ENCODE data around the gene CELF2. TPM values are rescaled to one million over a fixed set of nuclear protein-coding genes. Genes with fewer than 3 reads are reported as not detected.

The CELF2 gene
- total RNA-seq, 1 donor from 2014 or later = 54.3 TPM

DNA sequence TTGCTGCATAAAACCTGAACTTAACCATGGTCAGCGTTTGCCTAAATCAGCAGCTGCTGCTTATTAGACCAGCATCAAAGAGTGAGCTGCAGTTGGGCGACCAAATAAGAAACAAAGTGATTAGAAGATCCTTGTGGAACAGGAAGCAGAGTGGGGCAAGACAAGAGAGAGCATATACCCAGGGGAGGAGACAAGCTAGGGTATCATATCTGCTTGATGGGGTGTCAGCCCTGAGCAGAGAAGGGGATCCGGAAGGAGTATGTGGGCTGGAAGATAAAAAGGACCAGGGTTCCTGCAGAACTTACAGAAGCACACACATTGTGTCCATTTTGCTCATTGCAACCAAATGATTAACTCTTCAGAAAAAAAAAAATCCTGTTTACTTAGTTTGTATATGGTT, 213.6 kb downstream of the CELF2 start:
- H3K4me1 ChIP-seq = peaks cover 10% of the 10 kb centered on the region
- no peak for DNase-seq (ENCODE audit: extremely low spot score in 2 of 2)
- intact Hi-C loops (cut with DNase I) = no loop called here
- H3K9me3 ChIP-seq = no peaks in the 10 kb centered on the region
- TF ChIP-seq CTCF (IDR thresholded peaks at IDR 0.05) = no peak
- no peak for TF ChIP-seq POLR2AphosphoS5 (IDR thresholded peaks at IDR 0.05; ENCODE audit: insufficient read depth in 1 of 2, low read depth in 1 of 2)
- no peak for TF ChIP-seq POLR2A (IDR thresholded peaks at IDR 0.05)
- H3K27ac ChIP-seq = no peak overlapping the region
- H3K36me3 ChIP-seq = no peaks in the 10 kb centered on the region
- H3K4me3 ChIP-seq = no peak overlapping the region
- H3K27me3 ChIP-seq = no peaks in the 10 kb centered on the region

DNA sequence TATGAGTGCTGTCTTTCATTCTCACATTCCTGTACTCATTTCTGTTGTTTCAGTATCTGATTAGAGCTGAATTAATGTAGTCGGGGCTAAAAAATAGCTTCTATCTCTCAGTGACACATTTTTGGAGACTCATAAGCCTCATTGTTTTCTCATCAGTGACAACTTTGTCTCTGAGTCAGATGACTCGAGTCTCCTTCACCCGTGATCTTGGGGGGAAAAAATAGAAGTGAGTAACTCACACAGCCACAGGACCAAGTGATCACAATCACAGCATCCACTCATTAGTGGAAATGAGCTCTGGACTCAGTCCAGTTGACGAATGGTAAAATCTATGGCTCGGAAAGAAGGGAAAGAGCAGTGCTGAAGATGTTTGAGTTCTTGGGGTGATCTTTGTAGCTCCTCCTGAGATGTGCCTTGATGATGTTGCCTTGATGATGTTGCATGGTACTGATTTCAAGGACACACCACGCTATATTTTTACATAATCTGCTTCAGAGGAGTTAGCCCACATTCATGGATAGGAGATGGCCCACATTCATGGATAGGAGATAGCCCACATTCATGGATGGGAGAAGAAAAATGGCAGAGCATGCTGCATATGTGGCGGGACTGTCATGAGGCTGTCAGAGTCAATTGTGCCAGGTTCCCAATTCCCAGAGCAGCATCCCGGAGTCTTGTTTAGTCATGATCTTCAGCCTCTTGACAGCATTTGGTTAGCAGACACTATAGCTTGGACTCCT, 214.7 kb downstream of the CELF2 start:
- no peak for DNase-seq (ENCODE audit: extremely low spot score in 2 of 2)
- Histone ChIP-seq H3K4me1 (peaks cover 7% of the 10 kb centered on the region), H3K27me3 (no peaks in the 10 kb centered on the region), H3K9me3 (no peaks in the 10 kb centered on the region), H3K4me3 (no peak overlapping the region), H3K36me3 (no peaks in the 10 kb centered on the region), H3K27ac (no peak overlapping the region)
- TF ChIP-seq CTCF (IDR thresholded peaks at IDR 0.05) = no peak
- no peak for TF ChIP-seq POLR2AphosphoS5 (IDR thresholded peaks at IDR 0.05; ENCODE audit: insufficient read depth in 1 of 2, low read depth in 1 of 2)
- TF ChIP-seq POLR2A (IDR thresholded peaks at IDR 0.05) = no peak
- intact Hi-C loops (cut with DNase I) = no loop called here

DNA sequence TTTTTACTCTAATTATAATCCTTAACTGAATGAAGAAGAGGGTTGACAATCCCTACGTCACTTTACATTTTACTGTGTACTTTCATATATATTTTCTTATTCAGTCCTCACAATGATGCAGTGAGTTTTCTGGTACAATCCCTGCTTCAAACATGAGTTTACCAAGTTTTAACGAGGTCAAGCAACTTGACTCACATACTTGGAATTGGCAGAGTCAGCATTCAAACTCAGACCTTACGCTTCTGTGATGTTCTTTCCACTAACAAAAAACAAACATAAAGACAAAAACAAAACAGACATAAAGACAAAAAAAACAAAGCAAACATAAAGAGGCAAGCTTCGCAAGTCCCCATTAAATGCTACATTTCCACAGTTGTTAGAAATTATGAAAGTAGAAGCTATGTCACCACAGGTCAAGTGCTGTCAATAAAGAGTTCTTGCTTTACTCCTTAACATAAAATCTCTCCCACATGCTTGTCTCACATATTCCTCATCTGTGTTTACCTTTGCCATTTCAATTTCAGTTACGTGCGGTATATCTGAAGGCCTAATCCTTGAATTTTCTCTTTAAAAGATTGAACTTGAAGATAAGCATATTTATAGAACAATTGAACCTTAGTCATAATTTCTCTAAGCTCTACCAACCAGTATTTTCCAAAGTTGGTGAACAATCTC, 217.3 kb downstream of the CELF2 start:
- no peak for DNase-seq (ENCODE audit: extremely low spot score in 2 of 2)
- peaks cover 7% of the 10 kb centered on the region for H3K4me1 ChIP-seq
- H3K27ac ChIP-seq = no peak overlapping the region
- H3K27me3 ChIP-seq = no peaks in the 10 kb centered on the region
- H3K4me3 ChIP-seq = no peak overlapping the region
- no peaks in the 10 kb centered on the region for H3K36me3 ChIP-seq
- no peak for TF ChIP-seq POLR2A (IDR thresholded peaks at IDR 0.05)
- TF ChIP-seq POLR2AphosphoS5 (IDR thresholded peaks at IDR 0.05; ENCODE audit: insufficient read depth in 1 of 2, low read depth in 1 of 2) = no peak
- no peak for TF ChIP-seq CTCF (IDR thresholded peaks at IDR 0.05)
- intact Hi-C loops (cut with DNase I) = no loop called here
- no peaks in the 10 kb centered on the region for H3K9me3 ChIP-seq

DNA sequence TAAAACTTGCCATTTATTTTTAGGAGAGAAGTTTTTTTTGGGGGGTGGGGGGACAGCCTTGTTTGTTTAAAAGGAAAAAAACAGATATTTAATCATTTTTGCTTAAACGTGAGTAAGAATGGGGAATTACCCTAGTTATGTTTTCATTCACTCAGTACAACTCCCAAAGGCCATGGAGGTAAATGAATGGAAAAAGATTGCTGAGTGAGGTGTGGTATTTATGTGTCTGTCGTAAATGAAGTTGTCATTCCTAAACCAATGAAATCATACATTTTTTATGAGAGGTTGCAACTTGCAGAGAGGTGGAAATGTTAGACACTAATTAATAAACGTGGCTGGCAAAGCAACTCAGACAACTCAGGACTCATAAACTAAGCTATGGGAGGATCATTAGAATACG, 218.1 kb downstream of the CELF2 start:
- no peaks in the 10 kb centered on the region for H3K27me3 ChIP-seq
- TF ChIP-seq POLR2AphosphoS5 (IDR thresholded peaks at IDR 0.05; ENCODE audit: insufficient read depth in 1 of 2, low read depth in 1 of 2) (no peak), POLR2A (IDR thresholded peaks at IDR 0.05) (no peak), CTCF (IDR thresholded peaks at IDR 0.05) (no peak)
- no peaks in the 10 kb centered on the region for H3K36me3 ChIP-seq
- intact Hi-C loops (cut with DNase I) = no loop called here
- no peak for DNase-seq (ENCODE audit: extremely low spot score in 2 of 2)
- H3K9me3 ChIP-seq = no peaks in the 10 kb centered on the region
- H3K4me1 ChIP-seq = peaks cover 7% of the 10 kb centered on the region
- no peak overlapping the region for H3K4me3 ChIP-seq
- H3K27ac ChIP-seq = no peak overlapping the region

GRCh38 chr10:11236234-11236633, 218.6 kb downstream of the CELF2 start:
- H3K4me3 ChIP-seq = no peak overlapping the region

More at GRCh38 chr10:11236234-11236633, 218.6 kb downstream of the CELF2 start:
- H3K4me1 ChIP-seq = peaks cover 7% of the 10 kb centered on the region
- DNase-seq (ENCODE audit: extremely low spot score in 2 of 2) = no peak
- H3K27me3 ChIP-seq = no peaks in the 10 kb centered on the region
- intact Hi-C loops (cut with DNase I) = no loop called here
- TF ChIP-seq POLR2AphosphoS5 (IDR thresholded peaks at IDR 0.05; ENCODE audit: insufficient read depth in 1 of 2, low read depth in 1 of 2) (no peak), POLR2A (IDR thresholded peaks at IDR 0.05) (no peak), CTCF (IDR thresholded peaks at IDR 0.05) (no peak)
- no peaks in the 10 kb centered on the region for H3K36me3 ChIP-seq
- H3K27ac ChIP-seq = no peak overlapping the region
- H3K9me3 ChIP-seq = no peaks in the 10 kb centered on the region

All from vagina (tissue), 2 donors.